ENCODE results near the gene THAP4. TPM values are rescaled to one million over a fixed set of nuclear protein-coding genes. Genes with fewer than 3 reads are reported as not detected.

THAP4 gene
- total RNA-seq, 2 donors from 2014 or later = 27.2 to 31.1 TPM

- Histone ChIP-seq H3K27ac (no peak overlapping the region), H3K4me3 (no peak overlapping the region), H3K4me1 (ENCODE audit: control insufficient read depth in 1 of 2, low read depth in 2 of 2) (peaks cover 3 to 19% of the 10 kb centered on the region in 2 donors), H3K36me3 (no peaks in the 10 kb centered on the region), H3K27me3 (replicated peaks; ENCODE audit: insufficient read depth) (no peaks in the 10 kb centered on the region), H3K9me3 (no peaks in the 10 kb centered on the region)
- TF ChIP-seq CTCF (IDR thresholded peaks at IDR 0.05) = no peak
- DNase-seq (ENCODE audit: low spot score) = no peak
- no peak for ATAC-seq (ENCODE audit: insufficient number of reproducible peaks, low FRiP score, low read depth)
Measured at GRCh38 chr2:241545523-241546473, 91.2 kb downstream of the THAP4 start.

- Histone ChIP-seq H3K9me3 (no peaks in the 10 kb centered on the region), H3K36me3 (no peaks in the 10 kb centered on the region), H3K4me3 (no peak overlapping the region), H3K4me1 (ENCODE audit: control insufficient read depth in 1 of 2, low read depth in 2 of 2) (peaks cover 3 to 25% of the 10 kb centered on the region in 2 donors), H3K27ac (no peak overlapping the region), H3K27me3 (replicated peaks; ENCODE audit: insufficient read depth) (no peaks in the 10 kb centered on the region)
- no peak for TF ChIP-seq CTCF (IDR thresholded peaks at IDR 0.05)
- ATAC-seq (ENCODE audit: insufficient number of reproducible peaks, low FRiP score, low read depth) (no peak), DNase-seq (ENCODE audit: low spot score) (no peak)
Measured at GRCh38 chr2:241545106-241545505, 91.9 kb downstream of the THAP4 start.

- H3K27me3 ChIP-seq (replicated peaks; ENCODE audit: insufficient read depth) = no peaks in the 10 kb centered on the region
- no peaks in the 10 kb centered on the region for H3K36me3 ChIP-seq
- H3K9me3 ChIP-seq = no peaks in the 10 kb centered on the region
- H3K4me1 ChIP-seq (ENCODE audit: control insufficient read depth in 1 of 2, low read depth in 2 of 2) = peaks cover 3 to 23% of the 10 kb centered on the region in 2 donors
- no peak overlapping the region for H3K27ac ChIP-seq
- ATAC-seq (ENCODE audit: insufficient number of reproducible peaks, low FRiP score, low read depth) (no peak), DNase-seq (ENCODE audit: low spot score) (no peak)
- no peak overlapping the region for H3K4me3 ChIP-seq
- no peak for TF ChIP-seq CTCF (IDR thresholded peaks at IDR 0.05)
Measured at GRCh38 chr2:241542278-241542605, 94.7 kb downstream of the THAP4 start.

- TF ChIP-seq CTCF (IDR thresholded peaks at IDR 0.05) = no peak
- H3K36me3 ChIP-seq = no peaks in the 10 kb centered on the region
- no peak for ATAC-seq (ENCODE audit: insufficient number of reproducible peaks, low FRiP score, low read depth)
- no peak for DNase-seq (ENCODE audit: low spot score)
- no peak overlapping the region for H3K27ac ChIP-seq
- peaks cover 3 to 17% of the 10 kb centered on the region in 2 donors for H3K4me1 ChIP-seq (ENCODE audit: control insufficient read depth in 1 of 2, low read depth in 2 of 2)
- H3K27me3 ChIP-seq (replicated peaks; ENCODE audit: insufficient read depth) = no peaks in the 10 kb centered on the region
- peak overlapping the region; percentile 68 for H3K4me3 ChIP-seq
- no peaks in the 10 kb centered on the region for H3K9me3 ChIP-seq
Measured at GRCh38 chr2:241541564-241542277, 95.2 kb downstream of the THAP4 start.

Measured in thoracic aorta (tissue), 2 donors.